ENCODE measurements around the gene HDAC5.

HDAC5 gene

DNA sequence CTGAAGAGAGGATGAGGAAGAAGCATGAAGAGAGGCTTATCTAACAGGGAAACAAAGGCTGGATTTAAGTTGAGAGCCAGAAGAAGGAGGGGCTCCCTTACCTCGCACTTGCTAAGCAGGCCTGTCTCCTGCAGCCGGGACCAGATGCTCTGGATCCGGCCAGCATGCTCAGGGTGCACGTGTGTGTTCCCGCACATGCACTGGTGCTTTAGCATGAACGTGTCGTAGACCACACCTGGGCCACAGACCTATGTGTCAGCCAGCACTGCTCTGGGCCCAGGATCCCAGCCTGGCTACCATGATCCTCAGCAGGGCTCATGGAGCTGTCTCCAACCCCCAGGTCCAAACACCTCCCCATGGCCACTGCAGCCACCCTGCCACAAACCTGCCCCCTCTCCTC lies 38.5 kb downstream of the HDAC5 start:
- DNase-seq (ENCODE audit: low read depth in 1 of 2, low spot score in 1 of 2): no peak
- no peak for TF ChIP-seq JUND (IDR thresholded peaks at IDR 0.05; ENCODE audit: low read depth)
- in situ Hi-C loops (cut with HindIII; ENCODE audit: low pct_unique_long_range_greater_than_20kb, low sequenced_read_pairs): no loop called here

DNA sequence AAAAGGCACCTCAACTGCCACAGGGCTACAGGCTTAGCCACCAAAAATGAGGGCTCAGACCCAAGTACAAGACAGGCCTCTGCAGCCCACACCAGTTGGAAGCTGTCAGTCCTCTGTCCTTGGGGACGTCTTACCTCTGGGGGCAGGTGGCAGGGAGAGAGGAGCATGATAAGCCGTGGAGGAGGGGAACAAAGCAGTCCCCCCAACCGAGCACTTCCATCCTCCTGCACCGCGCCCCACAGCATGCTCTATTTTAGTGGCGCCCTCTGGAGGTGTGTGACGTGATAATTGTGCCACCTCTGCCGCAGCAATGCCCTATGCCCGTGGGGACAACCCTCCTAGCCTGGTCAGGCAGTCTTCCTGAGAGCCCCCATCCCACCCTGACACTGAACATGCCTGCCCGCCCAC lies 39.3 kb downstream of the HDAC5 start:
- TF ChIP-seq JUND (IDR thresholded peaks at IDR 0.05; ENCODE audit: low read depth): no peak
- in situ Hi-C loops (cut with HindIII; ENCODE audit: low pct_unique_long_range_greater_than_20kb, low sequenced_read_pairs): no loop called here
- DNase-seq (ENCODE audit: low read depth in 1 of 2, low spot score in 1 of 2): peak in 1 of 2 experiments; percentile 45

DNA sequence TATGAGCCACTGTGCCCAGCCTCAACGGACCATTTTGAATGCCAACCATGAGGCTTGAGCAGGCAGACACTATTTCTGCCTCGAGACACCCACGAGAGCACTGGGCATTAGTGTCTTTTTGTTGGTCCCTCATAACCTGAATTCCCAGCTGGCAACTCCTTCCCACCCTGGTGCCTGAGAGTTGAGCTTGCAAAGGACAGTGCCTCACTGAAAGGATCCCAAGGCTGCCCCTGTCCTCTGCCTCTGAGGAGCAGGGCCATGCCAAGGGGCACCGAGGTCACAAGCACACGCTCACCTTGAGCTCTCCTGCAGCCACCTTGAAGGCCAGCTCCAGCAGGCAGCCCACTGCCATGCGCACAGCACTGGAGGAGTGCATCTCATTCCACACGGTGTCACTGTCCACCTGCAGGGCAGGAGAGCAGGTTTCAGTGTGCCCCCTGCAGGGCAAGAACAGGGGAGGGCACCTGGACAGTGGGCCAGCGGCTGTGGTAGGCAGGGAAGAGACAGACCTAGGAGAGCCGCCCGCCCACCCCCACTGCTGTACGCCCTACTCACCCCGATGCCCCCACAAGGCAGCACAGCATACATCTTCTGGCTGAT lies 40.1 kb downstream of the HDAC5 start:
- peak; percentile 83 to 85 for DNase-seq (ENCODE audit: low read depth in 1 of 2, low spot score in 1 of 2)
- no peak for TF ChIP-seq JUND (IDR thresholded peaks at IDR 0.05; ENCODE audit: low read depth)
- in situ Hi-C loops (cut with HindIII; ENCODE audit: low pct_unique_long_range_greater_than_20kb, low sequenced_read_pairs): no loop called here

DNA sequence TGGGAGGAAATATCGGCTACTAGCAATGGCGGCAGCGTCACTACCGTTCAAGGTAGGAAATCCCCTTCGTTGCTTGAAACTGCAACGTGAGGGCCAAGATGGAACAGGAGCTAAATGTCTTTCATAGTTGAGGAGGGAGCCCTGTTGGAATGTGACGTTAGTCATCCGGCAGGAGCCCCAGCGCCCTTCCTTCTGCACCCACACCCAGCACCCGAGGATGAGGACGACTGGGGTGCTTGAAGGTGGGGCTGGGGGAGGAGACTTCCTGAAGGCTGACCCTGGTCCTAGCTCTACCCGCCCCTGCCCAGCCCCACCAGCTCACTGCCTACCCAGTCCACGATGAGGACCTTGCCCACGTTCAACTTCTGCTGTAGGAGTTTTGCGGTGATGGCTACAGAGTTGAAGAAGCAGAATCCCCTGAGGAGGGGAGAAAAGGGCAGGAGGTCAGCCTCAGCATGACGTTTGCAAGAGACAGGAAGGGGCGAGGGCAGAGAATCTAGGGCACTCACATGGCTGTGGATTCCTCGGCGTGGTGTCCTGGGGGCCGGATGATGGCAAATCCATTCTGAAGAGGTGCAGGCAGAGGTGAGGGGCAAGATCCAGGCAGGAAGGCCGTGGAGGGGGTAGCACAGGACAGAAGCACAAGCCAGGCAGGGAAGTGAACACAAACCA lies 41.0 kb downstream of the HDAC5 start:
- TF ChIP-seq JUND (IDR thresholded peaks at IDR 0.05; ENCODE audit: low read depth): no peak
- no peak for DNase-seq (ENCODE audit: low read depth in 1 of 2, low spot score in 1 of 2)
- in situ Hi-C loops (cut with HindIII; ENCODE audit: low pct_unique_long_range_greater_than_20kb, low sequenced_read_pairs): no loop called here

DNA sequence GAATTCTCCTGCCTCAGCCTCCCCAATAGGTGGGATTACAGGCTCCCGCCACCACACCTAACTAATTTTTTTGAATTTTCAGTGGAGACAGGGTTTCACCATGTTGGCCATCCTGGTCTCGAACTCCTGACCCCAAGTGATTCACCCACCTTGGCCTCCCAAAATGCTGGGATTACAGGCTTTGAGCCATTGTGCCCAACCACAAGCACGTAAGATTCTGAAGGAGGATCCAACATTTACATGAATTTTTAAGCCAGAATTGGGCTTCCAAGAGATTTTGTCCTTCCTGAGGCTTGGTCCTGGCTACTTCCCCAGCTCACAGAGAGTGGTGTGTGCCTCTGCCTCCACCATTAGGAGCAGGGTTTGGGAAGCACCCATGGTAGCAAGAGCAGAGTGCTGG lies 41.8 kb downstream of the HDAC5 start:
- TF ChIP-seq JUND (IDR thresholded peaks at IDR 0.05; ENCODE audit: low read depth): no peak
- DNase-seq (ENCODE audit: low read depth in 1 of 2, low spot score in 1 of 2): no peak
- in situ Hi-C loops (cut with HindIII; ENCODE audit: low pct_unique_long_range_greater_than_20kb, low sequenced_read_pairs): no loop called here

DNA sequence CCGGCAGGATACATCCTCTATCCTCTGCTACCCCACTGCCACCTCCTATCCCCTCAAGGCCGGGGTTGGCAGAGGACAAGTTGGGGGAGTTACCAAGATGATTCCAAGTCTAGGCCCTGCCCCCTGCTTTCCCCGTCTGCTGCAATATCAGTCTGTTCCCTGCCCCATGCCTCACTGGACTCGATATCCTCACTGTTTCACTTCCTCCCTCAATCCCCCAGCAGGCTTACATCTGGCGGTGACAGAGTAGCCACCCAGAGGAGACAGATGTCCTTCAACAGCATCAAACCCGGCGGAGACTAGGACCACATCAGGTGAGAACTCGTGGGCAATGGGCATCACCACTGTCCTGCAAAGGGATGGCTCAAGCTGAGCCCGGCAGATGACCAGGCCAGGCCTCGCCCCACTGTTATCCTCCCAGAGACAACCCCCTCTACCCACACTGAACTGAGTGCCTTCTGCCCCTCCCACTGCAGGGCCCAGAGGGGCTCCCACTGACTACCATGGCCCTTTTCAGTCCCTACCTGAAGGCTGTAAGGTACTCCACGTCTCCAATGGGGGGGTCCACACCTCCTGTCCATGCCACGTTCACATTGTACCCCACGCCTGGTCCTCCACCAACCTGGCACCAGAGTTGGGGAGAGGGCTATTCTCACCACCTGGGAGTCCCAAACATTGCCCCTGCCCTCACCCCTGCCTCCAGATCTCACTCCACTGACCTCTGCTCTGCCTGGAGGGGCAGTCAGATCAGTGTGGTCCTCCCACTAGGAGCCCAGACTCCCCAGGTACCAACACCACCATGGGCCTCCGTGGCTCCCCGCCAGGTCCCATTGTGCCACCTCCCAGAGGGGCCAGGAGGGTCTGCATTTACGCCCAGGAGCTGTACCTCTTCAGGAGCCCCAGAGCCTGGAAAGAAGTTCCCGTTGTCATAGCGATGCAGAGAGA lies 43.3 kb downstream of the HDAC5 start:
- TF ChIP-seq JUND (IDR thresholded peaks at IDR 0.05; ENCODE audit: low read depth): no peak
- in situ Hi-C loops (cut with HindIII; ENCODE audit: low pct_unique_long_range_greater_than_20kb, low sequenced_read_pairs): no loop called here
- no peak for DNase-seq (ENCODE audit: low read depth in 1 of 2, low spot score in 1 of 2)

DNA sequence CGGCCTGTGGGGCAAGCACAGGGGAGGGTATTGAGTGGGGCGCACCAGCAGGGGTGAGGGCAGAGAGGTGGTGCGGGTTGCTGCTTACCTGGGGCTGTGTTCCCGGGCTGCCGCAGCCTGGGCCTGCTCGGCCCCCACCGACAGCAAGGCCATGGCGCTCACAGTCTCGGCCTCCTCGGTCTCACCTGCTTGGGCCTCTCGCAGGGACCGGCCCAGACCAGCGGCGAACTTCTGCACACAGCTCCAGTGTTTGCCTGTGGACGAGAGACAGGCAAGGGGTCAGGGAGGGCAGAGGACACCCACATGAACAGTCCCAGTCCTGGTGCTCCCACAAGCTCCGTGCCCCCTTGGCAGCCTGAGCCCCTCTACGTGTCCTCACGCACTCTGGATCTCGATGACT lies 45.0 kb downstream of the HDAC5 start:
- in situ Hi-C loops (cut with HindIII; ENCODE audit: low pct_unique_long_range_greater_than_20kb, low sequenced_read_pairs): no loop called here
- no peak for DNase-seq (ENCODE audit: low read depth in 1 of 2, low spot score in 1 of 2)
- TF ChIP-seq JUND (IDR thresholded peaks at IDR 0.05; ENCODE audit: low read depth): no peak

DNA sequence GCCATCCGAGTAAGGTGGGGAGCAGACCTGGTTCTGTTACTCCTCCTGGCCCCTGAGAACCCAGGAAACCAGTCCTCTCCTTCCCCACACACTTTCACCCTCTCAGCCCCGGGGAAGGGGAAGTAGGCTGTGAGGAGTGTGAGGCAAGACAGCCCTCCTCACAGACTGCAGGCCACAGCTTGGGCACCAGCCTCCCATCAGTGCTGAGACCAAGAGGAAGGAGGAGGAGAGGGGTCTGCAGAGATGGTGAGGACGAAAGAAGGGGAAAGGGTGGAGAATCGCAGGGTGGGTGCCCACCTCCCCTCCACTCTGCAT lies 45.9 kb downstream of the HDAC5 start:
- TF ChIP-seq JUND (IDR thresholded peaks at IDR 0.05; ENCODE audit: low read depth): no peak
- in situ Hi-C loops (cut with HindIII; ENCODE audit: low pct_unique_long_range_greater_than_20kb, low sequenced_read_pairs): no loop called here
- DNase-seq (ENCODE audit: low read depth in 1 of 2, low spot score in 1 of 2): no peak

DNA sequence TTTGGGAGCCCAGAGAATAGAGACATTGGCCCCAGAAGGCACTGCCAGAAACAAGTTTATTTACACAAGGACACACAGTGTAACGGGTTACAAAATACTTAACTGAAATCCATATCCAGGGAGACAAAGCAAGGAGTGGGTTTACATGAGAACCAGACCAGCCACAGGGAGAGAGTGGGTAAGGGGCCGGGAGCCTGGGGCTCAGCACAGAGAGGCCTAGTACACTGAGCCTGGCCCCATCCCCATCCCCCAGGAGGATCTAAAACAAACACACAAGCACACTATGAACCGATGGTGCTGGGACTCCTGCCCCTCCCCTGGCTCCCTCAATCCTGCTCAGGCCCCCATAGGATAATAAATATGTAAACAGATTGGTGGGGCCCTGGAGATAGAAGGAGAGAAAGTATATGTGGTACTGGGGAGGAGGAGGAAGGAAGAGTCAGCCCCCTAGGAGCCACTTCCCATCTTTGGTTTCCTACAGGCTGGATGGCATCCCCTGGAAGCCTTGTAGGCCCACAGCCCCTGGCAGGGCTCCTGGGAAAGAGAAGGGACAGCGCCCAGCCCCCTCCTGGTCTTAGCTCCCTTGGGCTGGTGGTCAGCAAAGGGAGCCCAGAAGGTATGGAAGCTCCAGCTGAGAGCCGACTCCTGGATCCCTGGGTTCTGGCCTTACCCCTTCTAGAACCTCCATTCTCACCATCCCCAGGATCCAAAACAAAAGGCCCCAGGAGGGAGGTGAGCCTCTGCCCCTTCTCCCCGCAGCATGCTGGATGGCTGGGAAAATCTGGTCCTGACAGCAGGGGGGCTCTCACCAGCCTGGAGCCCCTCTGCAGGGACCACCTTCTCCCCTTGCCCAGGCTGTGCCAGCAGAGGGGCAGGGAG lies 46.5 kb downstream of the HDAC5 start:
- DNase-seq (ENCODE audit: low read depth in 1 of 2, low spot score in 1 of 2): no peak
- in situ Hi-C loops (cut with HindIII; ENCODE audit: low pct_unique_long_range_greater_than_20kb, low sequenced_read_pairs): no loop called here
- no peak for TF ChIP-seq JUND (IDR thresholded peaks at IDR 0.05; ENCODE audit: low read depth)

DNA sequence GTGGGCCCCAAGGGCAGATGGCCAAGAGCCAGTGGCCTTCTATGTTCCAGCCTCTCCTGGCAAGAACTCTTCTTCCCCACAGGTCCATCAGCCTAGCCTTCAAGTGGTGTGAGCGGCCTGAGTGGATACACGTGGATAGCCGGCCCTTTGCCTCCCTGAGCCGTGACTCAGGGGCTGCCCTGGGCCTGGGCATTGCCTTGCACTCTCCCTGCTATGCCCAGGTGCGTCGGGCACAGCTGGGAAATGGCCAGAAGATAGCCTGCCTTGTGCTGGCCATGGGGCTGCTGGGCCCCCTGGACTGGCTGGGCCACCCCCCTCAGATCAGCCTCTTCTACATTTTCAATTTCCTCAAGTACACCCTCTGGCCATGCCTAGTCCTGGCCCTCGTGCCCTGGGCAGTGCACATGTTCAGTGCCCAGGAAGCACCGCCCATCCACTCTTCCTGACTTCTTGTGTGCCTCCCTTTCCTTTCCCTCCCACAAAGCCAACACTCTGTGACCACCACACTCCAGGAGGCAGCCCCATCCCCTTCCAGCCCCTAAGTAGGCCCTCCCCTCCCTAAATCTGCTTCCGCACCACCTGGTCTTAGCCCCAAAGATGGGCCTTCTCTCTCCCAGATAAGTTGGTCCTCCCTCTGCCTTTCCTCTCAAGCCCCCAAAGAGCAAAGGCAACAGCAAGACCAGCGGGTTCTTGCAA lies 47.7 kb downstream of the HDAC5 start:
- no peak for TF ChIP-seq JUND (IDR thresholded peaks at IDR 0.05; ENCODE audit: low read depth)
- no peak for DNase-seq (ENCODE audit: low read depth in 1 of 2, low spot score in 1 of 2)
- in situ Hi-C loops (cut with HindIII; ENCODE audit: low pct_unique_long_range_greater_than_20kb, low sequenced_read_pairs): no loop called here

DNA sequence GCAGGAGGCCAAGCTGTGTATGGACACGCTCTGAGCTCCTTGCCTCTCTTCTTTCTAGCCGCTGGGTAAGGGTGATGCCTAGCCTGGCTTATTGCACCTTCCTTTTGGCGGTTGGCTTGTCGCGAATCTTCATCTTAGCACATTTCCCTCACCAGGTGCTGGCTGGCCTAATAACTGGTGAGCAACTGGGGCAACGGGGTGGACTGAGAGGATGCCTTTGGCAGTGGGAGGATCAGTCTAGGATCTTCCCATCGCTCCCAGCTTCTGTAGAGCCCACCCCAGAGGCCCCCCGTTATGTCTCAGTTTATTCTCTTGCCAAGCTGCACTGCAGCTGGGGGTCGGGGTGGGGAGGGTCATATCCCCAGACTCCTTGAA lies 48.5 kb downstream of the HDAC5 start:
- in situ Hi-C loops (cut with HindIII; ENCODE audit: low pct_unique_long_range_greater_than_20kb, low sequenced_read_pairs): no loop called here
- no peak for TF ChIP-seq JUND (IDR thresholded peaks at IDR 0.05; ENCODE audit: low read depth)
- DNase-seq (ENCODE audit: low read depth in 1 of 2, low spot score in 1 of 2): no peak

All from T47D (cell line).